ENCODE results near the gene ZBTB45. TPM values are rescaled to one million over a fixed set of nuclear protein-coding genes. Genes with fewer than 3 reads are reported as not detected.

The ZBTB45 gene
- total and polyA plus RNA-seq, 9 of the 15 experiments (the other 6 are each of a cell fraction or from before 2014, with no cell fraction given): 0.08 to 16.1 (median 1.8) TPM

DNA sequence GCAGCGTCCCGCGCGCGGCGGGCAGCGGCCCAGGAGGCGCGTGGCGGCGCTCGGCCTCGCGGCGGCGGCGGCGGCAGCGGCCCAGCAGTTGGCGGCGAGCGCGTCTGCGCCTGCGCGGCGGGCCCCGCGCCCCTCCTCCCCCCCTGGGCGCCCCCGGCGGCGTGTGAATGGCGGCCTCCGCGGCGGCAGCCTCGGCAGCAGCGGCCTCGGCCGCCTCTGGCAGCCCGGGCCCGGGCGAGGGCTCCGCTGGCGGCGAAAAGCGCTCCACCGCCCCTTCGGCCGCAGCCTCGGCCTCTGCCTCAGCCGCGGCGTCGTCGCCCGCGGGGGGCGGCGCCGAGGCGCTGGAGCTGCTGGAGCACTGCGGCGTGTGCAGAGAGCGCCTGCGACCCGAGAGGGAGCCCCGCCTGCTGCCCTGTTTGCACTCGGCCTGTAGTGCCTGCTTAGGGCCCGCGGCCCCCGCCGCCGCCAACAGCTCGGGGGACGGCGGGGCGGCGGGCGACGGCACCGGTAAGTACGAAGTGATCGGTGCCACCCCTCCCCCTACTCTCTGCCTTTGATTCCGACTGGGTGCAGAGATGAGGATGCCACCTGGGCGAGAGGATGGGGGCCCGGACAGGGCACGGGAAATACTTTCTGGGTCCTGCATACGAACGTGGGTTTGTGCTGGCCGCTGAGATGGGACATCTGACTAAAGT, 25.1 kb upstream of the ZBTB45 start (continued):
- TF ChIP-seq TEAD4 (IDR thresholded peaks at IDR 0.05; ENCODE audit: low read length) (no peak; the same call in 1 of the 2 replicates), TEAD4 (CRISPR knock-in tag; IDR thresholded peaks at IDR 0.05; ENCODE audit: borderline replicate concordance) (peak; percentile 44; the same call in 1 of the 2 replicates), ZFPM2 (CRISPR knock-in tag; IDR thresholded peaks at IDR 0.05) (no peak), DDX20 (tag; IDR thresholded peaks at IDR 0.05; ENCODE audit: low read depth) (no peak), PTBP1 (IDR thresholded peaks at IDR 0.05; ENCODE audit: low read depth, low read length) (peak; percentile 46; the same call in 1 of the 2 replicates), FUS (optimal IDR thresholded peaks at IDR 0.05; ENCODE audit: low read depth, low read length) (peak; percentile 7), HNRNPL (IDR thresholded peaks at IDR 0.05; ENCODE audit: low read depth, low read length) (no peak; the same call in 1 of the 2 replicates), NR2C2 (CRISPR knock-in tag; IDR thresholded peaks at IDR 0.05) (no peak), NR2C2 (tag; IDR thresholded peaks at IDR 0.05) (peak; percentile 11; the same call in 1 of the 2 replicates), PTRF (tag; IDR thresholded peaks at IDR 0.05) (no peak), FOSL1 (tag; conservative IDR thresholded peaks at IDR 0.05) (no peak), ZNF133 (CRISPR knock-in tag; IDR thresholded peaks at IDR 0.05) (no peak), SP1 (CRISPR knock-in tag; IDR thresholded peaks at IDR 0.05) (no peak), SRSF7 (optimal IDR thresholded peaks at IDR 0.05; ENCODE audit: low read depth, low read length) (no peak), SIRT6 (IDR thresholded peaks at IDR 0.05; ENCODE audit: low read depth, low read length) (no peak), MTA1 (IDR thresholded peaks at IDR 0.05; ENCODE audit: borderline replicate concordance) (no peak), SP2 (IDR thresholded peaks at IDR 0.05; ENCODE audit: extremely low read depth, low read depth, low read length, poor library complexity, severe bottlenecking) (no peak), NR1H2 (CRISPR knock-in tag; IDR thresholded peaks at IDR 0.05) (0 out of 2 replicates have a peak, but pooled peaks have one; percentile 26), FOXM1 (IDR thresholded peaks at IDR 0.05; ENCODE audit: low read depth) (no peak), FOXM1 (CRISPR knock-in tag; IDR thresholded peaks at IDR 0.05; ENCODE audit: low read depth) (no peak), SPI1 (IDR thresholded peaks at IDR 0.05; ENCODE audit: borderline replicate concordance, low read depth, low read length) (no peak), ERF (CRISPR knock-in tag; IDR thresholded peaks at IDR 0.05) (no peak), NFRKB (IDR thresholded peaks at IDR 0.05; ENCODE audit: low read depth) (no peak), CCNT2 (IDR thresholded peaks at IDR 0.05; ENCODE audit: borderline replicate concordance, extremely low read depth, insufficient read length, low read depth, low read length) (peak; percentile 15), PPARD (CRISPR knock-in tag; IDR thresholded peaks at IDR 0.05) (no peak), COPS2 (conservative IDR thresholded peaks at IDR 0.05) (no peak)
- TF ChIP-seq, protein P1, sequence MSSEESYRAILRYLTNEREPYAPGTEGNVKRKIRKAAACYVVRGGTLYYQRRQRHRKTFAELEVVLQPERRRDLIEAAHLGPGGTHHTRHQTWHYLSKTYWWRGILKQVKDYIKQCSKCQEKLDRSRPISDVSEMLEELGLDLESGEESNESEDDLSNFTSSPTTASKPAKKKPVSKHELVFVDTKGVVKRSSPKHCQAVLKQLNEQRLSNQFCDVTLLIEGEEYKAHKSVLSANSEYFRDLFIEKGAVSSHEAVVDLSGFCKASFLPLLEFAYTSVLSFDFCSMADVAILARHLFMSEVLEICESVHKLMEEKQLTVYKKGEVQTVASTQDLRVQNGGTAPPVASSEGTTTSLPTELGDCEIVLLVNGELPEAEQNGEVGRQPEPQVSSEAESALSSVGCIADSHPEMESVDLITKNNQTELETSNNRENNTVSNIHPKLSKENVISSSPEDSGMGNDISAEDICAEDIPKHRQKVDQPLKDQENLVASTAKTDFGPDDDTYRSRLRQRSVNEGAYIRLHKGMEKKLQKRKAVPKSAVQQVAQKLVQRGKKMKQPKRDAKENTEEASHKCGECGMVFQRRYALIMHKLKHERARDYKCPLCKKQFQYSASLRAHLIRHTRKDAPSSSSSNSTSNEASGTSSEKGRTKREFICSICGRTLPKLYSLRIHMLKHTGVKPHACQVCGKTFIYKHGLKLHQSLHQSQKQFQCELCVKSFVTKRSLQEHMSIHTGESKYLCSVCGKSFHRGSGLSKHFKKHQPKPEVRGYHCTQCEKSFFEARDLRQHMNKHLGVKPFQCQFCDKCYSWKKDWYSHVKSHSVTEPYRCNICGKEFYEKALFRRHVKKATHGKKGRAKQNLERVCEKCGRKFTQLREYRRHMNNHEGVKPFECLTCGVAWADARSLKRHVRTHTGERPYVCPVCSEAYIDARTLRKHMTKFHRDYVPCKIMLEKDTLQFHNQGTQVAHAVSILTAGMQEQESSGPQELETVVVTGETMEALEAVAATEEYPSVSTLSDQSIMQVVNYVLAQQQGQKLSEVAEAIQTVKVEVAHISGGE (CRISPR knock-in tag; IDR thresholded peaks at IDR 0.05): 0 out of 6 replicates have a peak, but pooled peaks of 1 of the 3 experiments have one; percentile 51

All from K562 (cell line).